ENCODE results near the gene LOXL4.

The LOXL4 gene

DNA sequence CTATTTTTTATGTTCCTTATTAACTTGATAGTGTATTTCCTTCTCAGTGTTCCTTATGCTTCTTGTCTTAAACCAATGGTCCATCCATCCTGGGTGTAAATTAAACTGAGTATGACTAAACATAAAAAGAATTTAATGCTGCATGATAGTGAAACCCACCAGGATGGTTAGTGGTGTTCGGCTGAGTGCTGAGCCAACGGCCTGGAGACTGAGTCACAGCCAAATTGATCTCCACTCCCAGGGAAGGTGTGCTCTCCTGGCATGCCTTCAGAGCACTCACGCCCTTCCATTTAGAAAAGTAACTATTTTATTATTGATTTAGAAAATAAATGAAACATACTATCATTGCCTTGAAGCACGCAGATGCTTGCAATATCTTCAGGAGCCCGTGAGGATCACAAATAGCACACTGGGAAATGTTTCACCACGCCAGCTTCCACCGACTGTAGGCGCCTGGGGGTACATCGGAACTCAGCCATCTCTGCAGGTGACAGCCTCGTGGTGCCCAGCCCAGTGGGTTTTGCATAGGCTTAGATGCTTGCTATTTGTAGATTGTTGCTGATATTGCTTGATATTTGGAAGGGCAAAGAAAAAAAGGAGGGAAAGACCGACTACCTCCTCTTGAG is 40.0 kb upstream of the LOXL4 start:
- Histone ChIP-seq H3K9ac (ENCODE audit: low read length) (no peak overlapping the region), H3K27ac (ENCODE audit: low read depth, low read length) (no peak overlapping the region), H3K27me3 (ENCODE audit: control insufficient read depth in 1 of 2, insufficient read depth in 2 of 2, low read length in 2 of 2) (no peaks in the 10 kb centered on the region), H3K36me3 (ENCODE audit: insufficient read depth, low read length) (no peaks in the 10 kb centered on the region), H3K4me1 (ENCODE audit: insufficient read depth, low read length) (peaks cover 19% of the 10 kb centered on the region), H3K4me3 (ENCODE audit: low read depth in 1 of 2, low read length in 2 of 2) (no peak overlapping the region), H3K9me3 (ENCODE audit: low read length) (no peaks in the 10 kb centered on the region)

DNA sequence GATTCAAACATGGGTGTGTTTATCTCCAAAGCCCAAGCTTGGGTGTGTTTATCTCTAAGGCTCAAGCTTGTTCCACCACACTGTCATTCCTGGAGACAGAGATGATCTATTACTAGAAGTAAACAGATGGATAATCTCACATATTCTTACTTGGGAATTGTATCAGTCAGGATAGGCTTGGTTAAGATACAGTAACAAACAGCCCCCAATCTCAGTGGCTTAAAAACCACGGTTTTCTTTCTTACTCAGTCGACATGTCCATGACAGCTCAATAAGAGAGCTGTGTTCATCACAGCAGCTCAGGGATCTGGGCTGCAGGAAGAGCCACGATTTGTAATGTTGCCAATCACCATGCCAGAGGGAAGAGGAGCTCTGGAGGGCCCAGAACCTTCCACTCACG is 38.5 kb upstream of the LOXL4 start:
- Histone ChIP-seq H3K4me1 (ENCODE audit: insufficient read depth, low read length) (peaks cover 19% of the 10 kb centered on the region), H3K27ac (ENCODE audit: low read depth, low read length) (no peak overlapping the region), H3K36me3 (ENCODE audit: insufficient read depth, low read length) (no peaks in the 10 kb centered on the region), H3K9ac (ENCODE audit: low read length) (no peak overlapping the region), H3K27me3 (ENCODE audit: control insufficient read depth in 1 of 2, insufficient read depth in 2 of 2, low read length in 2 of 2) (peaks cover 0 to 7% of the 10 kb centered on the region in 2 donors), H3K4me3 (ENCODE audit: low read depth in 1 of 2, low read length in 2 of 2) (no peak overlapping the region), H3K9me3 (ENCODE audit: low read length) (no peaks in the 10 kb centered on the region)

DNA sequence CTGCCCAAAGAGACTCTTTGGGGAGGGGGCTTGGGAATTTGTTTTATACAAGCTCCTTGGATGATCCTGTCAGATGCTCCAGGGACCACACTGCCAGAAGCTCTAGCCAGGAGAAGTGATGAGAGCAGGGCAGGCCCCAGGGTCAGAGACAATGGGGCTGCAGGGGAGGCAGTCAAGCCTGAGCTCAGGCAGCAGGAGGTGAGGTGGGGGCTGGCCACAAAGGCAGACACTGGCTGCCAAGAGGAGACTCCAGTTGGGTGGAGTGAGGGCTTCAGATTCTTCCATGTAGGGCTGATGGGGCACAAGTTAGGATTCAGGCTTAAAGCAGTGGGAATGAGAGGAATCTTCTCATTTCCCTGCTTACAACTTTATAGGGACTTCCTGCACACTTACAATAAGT is 35.6 kb upstream of the LOXL4 start:
- Histone ChIP-seq H3K4me3 (ENCODE audit: low read depth in 1 of 2, low read length in 2 of 2) (no peak overlapping the region), H3K27me3 (ENCODE audit: control insufficient read depth in 1 of 2, insufficient read depth in 2 of 2, low read length in 2 of 2) (peaks cover 0 to 7% of the 10 kb centered on the region in 2 donors), H3K36me3 (ENCODE audit: insufficient read depth, low read length) (no peaks in the 10 kb centered on the region)

DNA sequence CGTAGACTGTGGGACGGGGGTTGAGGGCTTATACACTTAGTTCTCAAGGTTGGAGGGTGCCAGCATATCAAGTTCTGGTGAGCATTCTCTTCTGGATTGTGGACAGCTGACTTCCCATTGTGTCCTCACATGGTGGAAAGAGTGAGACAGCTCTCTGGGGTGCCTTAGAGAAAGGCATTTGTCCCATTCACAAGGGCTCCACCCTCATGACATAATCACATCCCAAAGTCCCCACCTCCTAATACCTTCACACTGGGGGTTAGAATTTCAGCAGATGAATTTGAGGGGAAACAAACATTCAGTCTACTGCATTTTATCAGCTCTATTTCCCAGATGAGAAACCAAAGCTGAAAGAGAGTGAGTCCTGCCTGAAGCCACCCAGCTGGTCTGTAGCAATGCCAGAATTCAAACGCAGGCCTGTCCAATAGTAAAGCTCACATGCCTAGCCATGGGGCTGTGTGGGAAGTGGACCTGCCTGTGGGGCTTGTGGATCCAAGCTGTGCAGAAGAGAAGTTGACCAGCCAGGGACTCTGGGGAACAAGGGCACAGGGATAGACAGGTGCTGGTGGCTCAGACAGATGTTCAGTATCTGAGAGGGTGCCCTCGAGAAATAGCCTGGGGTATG is 34.9 kb upstream of the LOXL4 start:
- Histone ChIP-seq H3K9me3 (ENCODE audit: low read length) (no peaks in the 10 kb centered on the region), H3K4me3 (ENCODE audit: low read depth in 1 of 2, low read length in 2 of 2) (no peak overlapping the region), H3K9ac (ENCODE audit: low read length) (no peak overlapping the region), H3K27me3 (ENCODE audit: control insufficient read depth in 1 of 2, insufficient read depth in 2 of 2, low read length in 2 of 2) (peaks cover 0 to 7% of the 10 kb centered on the region in 2 donors), H3K27ac (ENCODE audit: low read depth, low read length) (no peak overlapping the region), H3K36me3 (ENCODE audit: insufficient read depth, low read length) (no peaks in the 10 kb centered on the region), H3K4me1 (ENCODE audit: insufficient read depth, low read length) (no peaks in the 10 kb centered on the region)

More for the DNA sequence above, 35.6 kb upstream of the LOXL4 start:
- no peaks in the 10 kb centered on the region for H3K9me3 ChIP-seq (ENCODE audit: low read length)
- no peak overlapping the region for H3K27ac ChIP-seq (ENCODE audit: low read depth, low read length)
- H3K4me1 ChIP-seq (ENCODE audit: insufficient read depth, low read length): peaks cover 4% of the 10 kb centered on the region
- H3K9ac ChIP-seq (ENCODE audit: low read length): no peak overlapping the region

DNA sequence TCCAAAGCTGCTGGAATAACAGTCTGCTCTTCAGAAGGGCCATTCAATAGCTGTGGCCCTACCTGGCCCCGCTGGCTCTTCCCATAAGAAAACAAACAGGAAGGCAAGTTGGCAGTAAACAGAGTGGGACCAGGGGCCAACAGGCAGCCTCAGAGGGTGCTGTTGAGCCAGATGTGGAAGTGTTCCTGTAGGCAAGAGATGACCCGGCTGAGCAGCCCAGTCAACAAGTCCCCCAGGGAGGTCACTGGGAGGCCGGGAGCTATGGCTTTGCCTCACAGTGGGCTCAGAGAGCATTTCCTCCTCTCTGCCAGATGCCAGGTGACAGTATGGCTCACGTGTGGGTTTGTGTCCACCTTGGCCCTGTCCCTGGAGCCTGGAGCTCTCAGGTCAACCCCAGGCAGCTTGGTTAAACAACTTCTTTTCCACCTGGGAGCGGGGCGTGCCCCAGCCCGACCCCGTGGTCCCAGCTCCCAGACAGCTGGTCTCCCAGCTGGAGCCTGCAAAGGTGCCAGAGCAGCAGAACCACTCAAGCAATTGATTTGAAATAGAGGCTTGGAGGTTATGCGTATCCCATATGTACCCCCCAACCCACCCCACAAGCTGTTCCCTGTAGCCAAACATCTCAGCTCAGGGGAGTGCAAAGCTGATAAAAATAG is 33.8 kb upstream of the LOXL4 start:
- no peaks in the 10 kb centered on the region for H3K4me1 ChIP-seq (ENCODE audit: insufficient read depth, low read length)
- H3K27ac ChIP-seq (ENCODE audit: low read depth, low read length): no peak overlapping the region
- peaks cover 0 to 7% of the 10 kb centered on the region in 2 donors for H3K27me3 ChIP-seq (ENCODE audit: control insufficient read depth in 1 of 2, insufficient read depth in 2 of 2, low read length in 2 of 2)
- no peak overlapping the region for H3K9ac ChIP-seq (ENCODE audit: low read length)
- H3K9me3 ChIP-seq (ENCODE audit: low read length): no peaks in the 10 kb centered on the region
- H3K36me3 ChIP-seq (ENCODE audit: insufficient read depth, low read length): no peaks in the 10 kb centered on the region
- H3K4me3 ChIP-seq (ENCODE audit: low read depth in 1 of 2, low read length in 2 of 2): no peak overlapping the region

DNA sequence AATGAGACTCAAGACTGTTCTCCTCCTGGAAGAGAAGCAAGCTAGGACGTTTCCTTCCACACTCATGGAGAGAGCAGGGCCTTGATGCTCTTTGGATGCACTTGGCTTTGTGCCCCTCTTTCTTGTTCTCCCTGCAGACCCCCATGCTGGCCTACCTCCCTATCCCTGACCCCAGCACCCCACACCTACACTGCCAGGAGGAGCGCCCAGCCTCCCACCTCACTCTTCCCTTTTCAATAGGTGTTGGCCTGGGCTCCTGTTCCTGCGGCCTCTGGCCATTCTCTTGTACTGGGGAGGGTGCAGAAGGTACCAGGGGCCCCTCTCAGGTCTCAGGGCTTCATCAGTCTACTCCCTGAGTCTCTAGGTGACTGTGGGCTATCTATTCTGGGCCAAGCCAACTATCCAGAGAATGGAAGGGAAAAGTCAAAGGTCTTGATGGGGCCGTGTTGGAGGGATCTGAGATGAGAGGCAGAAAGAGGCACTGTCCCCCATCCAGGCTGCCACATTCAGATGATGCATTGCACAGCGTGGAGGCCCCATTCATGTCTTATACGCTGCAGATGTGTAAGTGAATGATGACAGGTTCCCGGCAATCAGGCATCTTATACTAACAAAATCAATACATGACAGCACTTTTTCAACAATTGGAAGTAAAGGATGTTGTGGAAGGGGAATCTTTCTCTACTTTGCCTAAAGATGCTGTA is 32.7 kb upstream of the LOXL4 start:
- no peak overlapping the region for H3K27ac ChIP-seq (ENCODE audit: low read depth, low read length)
- H3K9me3 ChIP-seq (ENCODE audit: low read length): no peaks in the 10 kb centered on the region
- H3K27me3 ChIP-seq (ENCODE audit: control insufficient read depth in 1 of 2, insufficient read depth in 2 of 2, low read length in 2 of 2): peaks cover 0 to 7% of the 10 kb centered on the region in 2 donors
- peaks cover 7% of the 10 kb centered on the region for H3K4me1 ChIP-seq (ENCODE audit: insufficient read depth, low read length)
- no peaks in the 10 kb centered on the region for H3K36me3 ChIP-seq (ENCODE audit: insufficient read depth, low read length)
- no peak overlapping the region for H3K9ac ChIP-seq (ENCODE audit: low read length)
- H3K4me3 ChIP-seq (ENCODE audit: low read depth in 1 of 2, low read length in 2 of 2): no peak overlapping the region

DNA sequence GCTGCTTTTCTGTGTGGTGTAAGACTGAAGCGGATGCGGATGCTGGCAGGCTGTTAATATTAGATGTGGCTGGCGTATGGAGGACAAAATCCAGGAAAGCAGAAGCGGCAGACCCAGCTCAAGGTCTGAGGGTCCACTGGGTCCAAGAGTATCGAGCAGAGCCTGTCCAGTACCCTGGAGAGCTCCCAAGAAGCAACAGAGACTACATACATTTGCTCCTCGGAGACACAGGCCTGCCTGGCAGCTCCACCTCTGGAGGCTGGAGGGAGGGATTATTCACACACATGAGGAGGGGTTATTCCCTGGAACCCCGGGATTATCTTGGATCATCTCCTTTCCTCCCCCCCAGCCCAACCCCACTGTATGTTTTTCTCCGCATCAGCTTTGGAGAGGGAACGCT is 31.3 kb upstream of the LOXL4 start:
- H3K36me3 ChIP-seq (ENCODE audit: insufficient read depth, low read length): no peaks in the 10 kb centered on the region
- peaks cover 0 to 7% of the 10 kb centered on the region in 2 donors for H3K27me3 ChIP-seq (ENCODE audit: control insufficient read depth in 1 of 2, insufficient read depth in 2 of 2, low read length in 2 of 2)
- no peaks in the 10 kb centered on the region for H3K9me3 ChIP-seq (ENCODE audit: low read length)
- peaks cover 14% of the 10 kb centered on the region for H3K4me1 ChIP-seq (ENCODE audit: insufficient read depth, low read length)
- H3K27ac ChIP-seq (ENCODE audit: low read depth, low read length): no peak overlapping the region
- no peak overlapping the region for H3K4me3 ChIP-seq (ENCODE audit: low read depth in 1 of 2, low read length in 2 of 2)
- H3K9ac ChIP-seq (ENCODE audit: low read length): no peak overlapping the region

DNA sequence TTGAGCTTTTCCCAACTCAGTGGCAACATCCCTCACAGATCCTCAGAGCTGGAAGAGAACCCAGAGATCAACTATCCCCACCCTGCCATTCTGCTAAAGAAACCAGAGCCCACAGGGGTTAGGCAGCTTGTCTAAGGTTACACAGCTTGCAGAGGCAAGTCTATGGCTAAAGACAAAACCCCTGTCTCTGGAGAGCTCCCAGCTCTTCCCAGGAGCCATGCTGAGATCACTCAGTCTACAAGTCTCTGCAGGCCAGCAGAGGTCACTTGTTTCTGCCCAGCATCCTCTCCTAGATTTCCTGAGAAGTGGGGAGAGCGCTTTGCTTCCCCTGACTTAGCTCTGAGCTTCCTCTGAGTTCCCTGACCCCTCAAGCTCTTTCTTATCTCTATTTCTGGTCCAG is 28.5 kb upstream of the LOXL4 start:
- peaks cover 25% of the 10 kb centered on the region for H3K4me1 ChIP-seq (ENCODE audit: insufficient read depth, low read length)
- peaks cover 0 to under 1% of the 10 kb centered on the region in 2 donors for H3K27me3 ChIP-seq (ENCODE audit: control insufficient read depth in 1 of 2, insufficient read depth in 2 of 2, low read length in 2 of 2)
- H3K9ac ChIP-seq (ENCODE audit: low read length): no peak overlapping the region
- no peak overlapping the region for H3K4me3 ChIP-seq (ENCODE audit: low read depth in 1 of 2, low read length in 2 of 2)
- H3K27ac ChIP-seq (ENCODE audit: low read depth, low read length): no peak overlapping the region
- no peaks in the 10 kb centered on the region for H3K9me3 ChIP-seq (ENCODE audit: low read length)
- H3K36me3 ChIP-seq (ENCODE audit: insufficient read depth, low read length): no peaks in the 10 kb centered on the region

DNA sequence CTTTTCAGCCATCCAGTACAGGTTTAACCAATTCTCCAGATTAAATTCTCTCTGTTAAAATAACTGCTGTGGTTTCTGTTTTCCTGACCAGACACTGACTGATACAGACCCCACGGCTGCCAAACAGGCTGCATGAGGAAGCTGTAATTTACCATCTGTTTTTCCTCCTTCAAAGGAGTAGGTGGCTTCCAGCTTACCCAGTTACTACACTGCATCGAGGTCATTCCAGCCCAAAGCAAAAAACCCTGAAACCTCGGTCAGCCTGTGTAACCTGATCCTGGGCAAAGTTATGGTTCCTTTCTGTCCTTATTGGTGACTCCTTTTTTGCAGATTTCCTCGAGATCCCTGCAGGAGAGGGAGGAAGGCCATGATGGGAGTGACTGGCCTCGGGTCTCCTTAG is 27.9 kb upstream of the LOXL4 start:
- H3K9me3 ChIP-seq (ENCODE audit: low read length): no peaks in the 10 kb centered on the region
- H3K27ac ChIP-seq (ENCODE audit: low read depth, low read length): no peak overlapping the region
- H3K4me3 ChIP-seq (ENCODE audit: low read depth in 1 of 2, low read length in 2 of 2): no peak overlapping the region
- H3K27me3 ChIP-seq (ENCODE audit: control insufficient read depth in 1 of 2, insufficient read depth in 2 of 2, low read length in 2 of 2): no peaks in the 10 kb centered on the region
- peaks cover 25% of the 10 kb centered on the region for H3K4me1 ChIP-seq (ENCODE audit: insufficient read depth, low read length)
- H3K36me3 ChIP-seq (ENCODE audit: insufficient read depth, low read length): no peaks in the 10 kb centered on the region
- H3K9ac ChIP-seq (ENCODE audit: low read length): no peak overlapping the region

DNA sequence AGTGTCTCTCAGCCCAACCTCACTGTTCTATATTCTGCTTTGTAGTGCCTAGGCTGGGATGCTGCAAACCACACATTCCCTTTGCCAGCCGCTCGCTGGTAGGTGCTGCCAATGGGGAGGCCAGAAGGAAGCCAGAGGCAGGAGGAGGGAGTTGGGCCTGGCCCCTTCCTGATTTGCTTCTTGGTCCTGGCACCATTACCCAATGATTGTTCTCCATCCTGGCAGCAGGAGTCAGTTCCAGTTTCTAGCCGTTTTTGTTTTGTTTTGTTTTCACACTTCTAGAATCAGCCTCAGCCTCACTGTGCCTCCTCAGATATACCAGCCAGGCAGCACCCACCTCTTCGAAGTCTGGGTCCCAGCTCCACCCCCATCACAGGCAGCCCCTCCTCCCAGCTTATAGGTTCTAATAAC is 27.4 kb upstream of the LOXL4 start:
- Histone ChIP-seq H3K4me3 (ENCODE audit: low read depth in 1 of 2, low read length in 2 of 2) (no peak overlapping the region), H3K27me3 (ENCODE audit: control insufficient read depth in 1 of 2, insufficient read depth in 2 of 2, low read length in 2 of 2) (no peaks in the 10 kb centered on the region), H3K36me3 (ENCODE audit: insufficient read depth, low read length) (no peaks in the 10 kb centered on the region), H3K9me3 (ENCODE audit: low read length) (no peaks in the 10 kb centered on the region), H3K27ac (ENCODE audit: low read depth, low read length) (no peak overlapping the region), H3K9ac (ENCODE audit: low read length) (no peak overlapping the region), H3K4me1 (ENCODE audit: insufficient read depth, low read length) (peaks cover 25% of the 10 kb centered on the region)

DNA sequence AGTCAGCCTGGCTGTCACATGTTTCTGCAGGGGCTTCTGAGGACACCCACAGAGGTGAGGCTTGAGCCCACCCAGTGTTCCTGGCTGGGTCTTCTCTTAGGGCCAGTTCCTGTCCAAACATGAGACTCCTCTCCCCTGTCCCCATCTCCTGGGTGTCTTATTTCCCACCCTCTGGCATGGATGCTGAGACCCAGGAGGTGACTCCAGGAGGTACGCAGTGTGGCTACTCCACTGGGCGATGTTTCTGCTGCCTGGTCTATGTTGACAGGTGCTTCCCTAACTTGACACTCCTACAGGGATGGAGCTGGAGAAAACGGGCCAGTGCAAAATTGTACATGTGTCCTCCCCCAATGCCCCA is 26.3 kb upstream of the LOXL4 start:
- H3K4me1 ChIP-seq (ENCODE audit: insufficient read depth, low read length): peaks cover 25% of the 10 kb centered on the region
- no peaks in the 10 kb centered on the region for H3K9me3 ChIP-seq (ENCODE audit: low read length)
- no peak overlapping the region for H3K27ac ChIP-seq (ENCODE audit: low read depth, low read length)
- H3K27me3 ChIP-seq (ENCODE audit: control insufficient read depth in 1 of 2, insufficient read depth in 2 of 2, low read length in 2 of 2): no peaks in the 10 kb centered on the region
- H3K9ac ChIP-seq (ENCODE audit: low read length): no peak overlapping the region
- H3K4me3 ChIP-seq (ENCODE audit: low read depth in 1 of 2, low read length in 2 of 2): no peak overlapping the region
- H3K36me3 ChIP-seq (ENCODE audit: insufficient read depth, low read length): no peaks in the 10 kb centered on the region
